Activated naive CD4-positive, alpha-beta T cell treated with Interleukin-2 at 50 U/mL for 16 hours (primary cell): ENCODE results near the gene TMEM62.

ENCODE experiments used
- DNase-seq: peaks from one replicate; pipeline ENCODE4 v3.0.0-alpha.2; 2020

Gene TMEM62

DNA sequence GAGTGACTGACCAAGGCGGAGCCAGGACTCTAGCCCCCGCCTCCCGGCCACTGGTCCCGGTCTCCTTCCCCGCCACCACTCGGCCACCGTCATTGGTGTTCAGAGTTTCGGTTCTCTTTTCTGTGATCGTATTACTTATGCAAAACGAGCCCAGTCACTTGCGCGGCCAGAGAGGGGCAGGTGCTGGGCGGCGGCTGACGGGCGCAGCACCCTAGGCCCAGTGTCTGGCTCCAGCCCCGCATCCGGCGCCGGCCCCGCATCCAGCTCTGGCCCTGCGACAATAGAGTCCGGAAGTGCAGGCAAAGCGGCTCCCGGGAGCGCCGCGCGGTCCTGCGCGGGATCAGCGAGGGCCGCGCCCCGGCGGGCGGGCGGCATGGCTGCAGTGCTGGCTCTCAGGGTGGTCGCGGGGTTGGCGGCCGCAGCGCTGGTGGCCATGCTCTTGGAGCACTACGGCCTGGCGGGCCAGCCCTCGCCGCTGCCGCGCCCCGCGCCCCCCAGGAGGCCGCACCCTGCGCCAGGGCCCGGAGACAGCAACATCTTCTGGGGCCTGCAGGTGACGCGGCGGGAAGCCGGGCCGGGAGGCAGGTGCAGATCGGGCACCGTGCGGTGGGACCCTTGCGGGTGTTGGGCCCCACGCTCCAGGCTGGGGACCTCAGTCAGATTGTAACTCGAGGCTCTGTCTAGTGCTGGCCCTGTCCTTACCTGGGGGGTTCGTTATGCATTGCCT is at the start of gene TMEM62:
TMEM62 (plus strand) TSS at position 157 of the 727 bp plus-strand sequence; CDS start at position 374, 217 bp downstream.
- DNase-seq = peak; percentile 67

DNA sequence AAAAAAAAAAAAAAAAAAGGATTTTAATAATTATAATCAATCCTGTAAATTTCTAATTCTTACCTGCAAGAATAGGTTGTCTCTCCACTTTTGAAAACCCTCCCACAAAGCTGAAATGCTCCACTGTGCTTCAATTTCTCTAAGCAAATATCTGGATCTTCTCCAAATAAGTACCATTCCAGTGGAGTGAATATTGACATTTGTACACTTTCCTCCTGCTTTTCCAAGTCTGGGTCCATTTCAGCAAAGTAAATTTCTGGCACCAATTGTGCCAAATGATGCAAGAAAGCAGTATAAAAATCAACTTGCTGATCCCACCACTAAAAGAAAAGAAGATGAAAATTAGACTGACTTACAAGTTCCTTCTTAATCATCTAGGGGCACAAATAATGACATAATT is 47.5 kb upstream of the TMEM62 start:
- DNase-seq = no peak

DNA sequence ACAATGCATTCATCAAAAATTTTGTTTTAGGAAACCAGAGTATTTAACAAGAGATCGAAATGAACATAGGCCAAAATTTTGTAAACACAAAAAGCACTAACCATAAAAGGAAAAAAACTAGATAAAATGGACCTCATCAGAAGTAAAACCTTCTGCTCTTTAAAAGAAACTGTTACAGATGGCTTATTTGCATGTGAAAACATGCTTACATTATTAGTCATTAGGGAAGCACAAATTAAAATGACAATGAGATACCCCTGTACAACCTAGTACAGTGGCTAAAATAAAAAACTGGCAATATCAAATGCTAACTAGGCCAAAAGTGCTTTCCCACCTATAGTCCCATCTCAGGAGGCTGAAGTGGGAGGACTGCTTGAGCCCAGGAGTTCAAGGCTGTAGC is 46.8 kb upstream of the TMEM62 start:
- no peak for DNase-seq

DNA sequence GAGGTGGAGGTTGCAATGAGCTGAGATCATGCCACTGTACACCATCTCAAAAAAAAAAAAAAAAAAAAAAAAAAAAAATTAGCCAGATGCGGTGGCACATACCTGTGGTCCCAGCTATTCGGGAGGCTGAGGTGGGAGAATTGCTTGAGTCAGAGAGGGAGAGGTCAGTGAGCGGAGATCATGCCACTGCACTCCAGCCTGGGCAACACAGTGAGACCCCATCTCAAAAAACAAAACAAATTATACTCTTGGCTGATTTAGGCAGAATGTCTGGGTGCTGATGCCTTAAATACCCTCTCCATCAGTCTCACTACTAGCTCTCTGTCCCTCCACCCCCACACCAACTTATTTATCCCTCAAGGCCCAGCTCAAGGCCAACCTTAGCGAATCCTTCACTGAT is 41.5 kb upstream of the TMEM62 start:
- DNase-seq = no peak

DNA sequence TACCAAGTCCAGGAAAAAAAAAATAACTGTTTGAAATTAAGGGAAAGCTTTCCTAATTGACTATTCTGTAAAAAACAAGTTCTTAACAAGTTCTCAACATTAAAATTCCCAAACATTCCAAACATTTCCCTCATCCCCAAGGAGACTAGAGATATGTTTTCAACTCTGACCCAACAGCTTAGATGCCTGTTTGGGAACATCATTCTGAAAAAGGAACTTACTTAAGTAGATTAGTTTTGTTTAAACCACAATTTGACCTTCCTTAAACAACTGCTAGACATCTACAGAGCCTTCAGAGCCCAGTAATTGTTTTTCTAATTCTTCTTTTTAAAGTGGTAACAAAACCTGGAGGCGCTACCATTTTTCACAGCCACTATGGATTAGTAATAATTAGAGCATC is 40.4 kb upstream of the TMEM62 start:
- no peak for DNase-seq

DNA sequence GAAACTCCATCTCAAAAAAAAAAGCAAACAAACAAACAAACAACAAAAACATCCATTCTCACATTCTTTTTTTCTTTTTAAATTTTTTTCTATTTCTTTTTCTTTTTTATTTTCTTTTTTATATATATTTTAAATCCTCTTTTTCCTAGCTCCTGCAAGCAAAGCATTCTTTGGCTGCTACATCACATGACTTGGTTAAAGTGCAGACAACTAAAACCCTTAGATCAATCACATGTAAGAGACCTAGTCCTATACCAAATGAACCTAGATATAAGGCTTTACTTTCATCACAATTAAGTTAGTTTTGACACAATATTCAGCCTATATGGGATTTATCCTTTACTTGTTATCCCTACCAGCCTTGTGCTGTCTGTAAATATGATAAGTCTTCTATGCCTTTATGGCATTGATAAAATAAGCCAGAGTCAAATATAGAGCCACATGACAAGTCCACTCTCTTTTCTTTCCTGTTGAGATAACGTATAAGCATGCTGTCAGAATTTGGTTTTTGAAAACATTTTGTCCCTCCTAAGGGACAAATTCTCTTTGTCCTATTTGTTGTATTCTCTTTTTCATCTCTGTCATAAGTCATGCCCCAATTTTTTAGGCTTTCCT is 38.9 kb upstream of the TMEM62 start:
- DNase-seq = no peak

DNA sequence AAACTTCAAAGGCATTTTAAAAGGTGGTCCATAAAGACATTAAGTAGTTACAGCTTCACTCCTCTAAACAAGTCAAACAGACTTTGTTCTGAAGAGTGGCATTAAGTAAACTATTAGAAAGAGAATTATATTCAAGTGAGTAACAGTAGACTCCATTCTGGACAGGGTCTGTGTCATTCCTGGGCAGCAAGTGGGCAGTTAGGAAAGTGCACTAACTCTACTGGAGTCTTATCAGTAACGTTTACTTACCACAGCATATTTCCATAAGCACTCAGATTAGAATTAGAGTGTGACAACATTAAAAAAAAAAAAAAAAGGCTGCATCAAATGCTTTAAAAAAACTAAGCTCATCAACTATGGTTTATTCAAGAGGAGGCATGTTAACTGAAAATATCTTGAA is 38.1 kb upstream of the TMEM62 start:
- DNase-seq = no peak

DNA sequence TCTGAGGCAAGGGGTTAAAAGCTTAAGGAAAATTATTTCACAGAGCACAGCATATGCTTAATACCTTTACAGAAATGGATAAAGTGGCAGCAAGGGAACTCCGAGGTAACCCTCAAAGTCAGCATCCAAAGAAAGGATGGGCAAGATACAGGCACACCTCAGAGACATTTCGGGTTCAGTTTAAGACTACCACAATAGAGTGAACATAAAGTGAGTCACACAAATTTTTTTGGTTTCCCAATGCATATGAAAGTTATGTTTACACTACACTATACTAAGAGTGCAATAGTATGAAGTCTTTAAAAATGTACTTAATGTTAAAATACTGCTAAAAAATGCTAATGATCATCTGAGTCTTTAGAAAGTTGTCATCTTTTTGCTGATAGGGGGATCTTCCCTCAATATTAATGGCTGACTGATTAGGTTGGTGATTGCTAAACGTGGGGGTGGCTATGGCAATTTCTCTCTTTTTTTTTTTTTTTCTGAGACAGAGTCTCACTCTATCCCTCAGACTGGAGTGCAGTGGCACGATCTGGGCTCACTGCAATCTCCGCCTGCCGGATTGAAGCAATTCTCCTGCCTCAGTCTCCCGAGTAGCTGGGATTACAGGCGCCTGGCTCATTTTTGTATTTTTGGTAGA is 37.6 kb upstream of the TMEM62 start:
- no peak for DNase-seq

DNA sequence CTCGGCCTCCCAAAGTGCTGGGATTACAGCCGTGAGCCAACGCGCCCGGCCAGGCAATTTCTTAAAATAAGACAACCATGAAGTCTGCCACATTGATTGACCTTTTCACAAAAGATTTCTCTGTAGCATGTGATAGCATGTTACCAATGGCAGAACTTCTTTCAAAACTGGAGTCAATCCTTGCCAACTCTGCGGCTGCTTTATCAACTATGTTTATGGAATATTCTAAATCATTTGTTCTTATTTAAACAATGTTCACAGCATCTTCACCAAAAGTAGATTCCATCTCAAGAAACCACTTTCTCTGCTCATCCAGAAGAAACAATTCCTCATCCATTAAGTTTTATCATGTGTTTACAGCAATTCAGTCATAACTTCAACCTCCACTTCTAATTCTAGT is 37.0 kb upstream of the TMEM62 start:
- DNase-seq = no peak

DNA sequence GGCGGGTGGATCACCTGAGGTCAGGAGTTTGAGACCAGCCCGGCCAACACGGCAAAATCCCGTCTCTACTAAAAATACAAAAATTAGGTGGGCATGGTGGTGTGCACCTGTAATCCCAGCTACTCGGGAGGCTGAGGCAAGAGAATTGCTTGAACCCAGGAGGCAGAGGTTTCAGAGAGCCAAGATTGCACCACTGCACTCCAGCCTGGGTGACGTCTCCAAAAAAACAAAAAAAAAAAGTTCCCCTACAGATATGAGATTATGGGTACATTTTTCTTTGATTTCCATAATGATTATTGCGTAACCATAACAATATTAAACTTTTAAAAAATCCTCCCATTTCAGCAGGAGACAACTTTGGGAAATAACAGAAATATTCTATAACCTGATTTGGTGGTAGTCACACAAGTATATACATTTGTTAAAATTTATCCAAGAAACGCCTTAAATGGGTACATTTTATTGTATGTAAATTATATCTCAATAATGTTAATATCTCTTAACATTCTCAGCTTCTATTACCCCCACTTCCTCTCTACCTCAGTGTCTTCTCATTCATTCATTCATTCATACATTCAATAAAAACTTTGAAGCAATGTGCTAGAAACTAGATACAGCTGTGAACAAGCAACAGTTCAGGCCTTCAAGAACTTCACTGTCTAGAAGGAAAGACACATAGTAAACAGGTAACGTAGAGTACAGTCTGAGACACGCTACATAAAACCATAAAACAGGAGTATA is 34.1 kb upstream of the TMEM62 start:
- DNase-seq = no peak

DNA sequence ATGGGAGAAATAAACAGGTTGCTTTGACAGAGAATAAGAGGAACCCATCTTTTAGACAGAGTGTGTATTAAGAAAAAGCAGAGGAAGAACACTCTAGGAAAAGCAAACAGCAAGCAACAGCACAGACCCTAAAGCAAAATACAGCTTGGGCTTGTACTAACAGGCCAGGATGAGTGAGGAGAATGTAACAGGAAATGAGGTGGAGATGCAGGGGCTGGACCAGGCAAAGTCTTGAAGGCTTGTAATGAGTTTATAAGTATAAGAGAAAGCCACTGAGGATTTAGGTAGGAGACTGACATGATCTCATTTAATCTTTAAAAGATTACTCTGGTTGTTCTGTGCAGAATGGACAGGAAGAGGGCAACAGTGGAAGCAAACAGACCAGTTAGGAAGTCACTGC is 32.4 kb upstream of the TMEM62 start:
- no peak for DNase-seq

DNA sequence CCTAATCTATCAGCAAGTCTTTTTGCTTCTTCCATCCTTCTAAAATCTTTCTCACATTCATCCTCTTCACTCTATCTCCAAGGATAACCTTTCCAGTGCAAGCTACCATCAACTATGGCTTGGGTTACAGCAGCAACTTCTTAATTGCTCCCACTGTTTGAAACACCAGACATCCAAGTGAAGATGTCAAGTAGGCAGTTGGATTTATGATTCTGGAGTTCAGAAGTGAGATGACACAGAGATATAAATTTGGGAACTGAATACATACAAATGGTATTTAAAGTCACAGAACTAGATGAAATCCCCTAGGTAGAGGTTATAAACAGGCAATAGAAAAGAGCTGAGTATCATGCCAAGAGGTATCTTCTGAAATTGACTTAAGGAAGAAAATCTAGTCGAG is 31.2 kb upstream of the TMEM62 start:
- DNase-seq = no peak

DNA sequence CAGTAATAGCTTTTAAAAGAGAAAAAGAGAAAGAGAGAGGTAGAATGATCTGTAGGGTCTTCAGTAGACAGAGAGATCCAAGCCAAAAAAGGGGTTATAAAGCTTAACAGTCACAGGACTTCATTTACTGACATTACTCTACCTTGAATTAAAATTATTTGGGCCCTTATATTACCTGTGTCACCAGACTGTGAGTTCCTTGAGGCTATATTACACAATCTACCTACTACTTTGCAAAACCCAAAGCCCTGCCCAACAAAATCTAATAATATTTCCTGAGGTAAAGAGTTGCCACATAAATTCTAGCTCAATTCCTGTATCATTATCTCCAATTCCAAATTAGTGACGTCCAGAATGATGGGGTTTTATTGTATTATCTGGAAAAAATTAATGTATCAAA is 29.5 kb upstream of the TMEM62 start:
- no peak for DNase-seq

DNA sequence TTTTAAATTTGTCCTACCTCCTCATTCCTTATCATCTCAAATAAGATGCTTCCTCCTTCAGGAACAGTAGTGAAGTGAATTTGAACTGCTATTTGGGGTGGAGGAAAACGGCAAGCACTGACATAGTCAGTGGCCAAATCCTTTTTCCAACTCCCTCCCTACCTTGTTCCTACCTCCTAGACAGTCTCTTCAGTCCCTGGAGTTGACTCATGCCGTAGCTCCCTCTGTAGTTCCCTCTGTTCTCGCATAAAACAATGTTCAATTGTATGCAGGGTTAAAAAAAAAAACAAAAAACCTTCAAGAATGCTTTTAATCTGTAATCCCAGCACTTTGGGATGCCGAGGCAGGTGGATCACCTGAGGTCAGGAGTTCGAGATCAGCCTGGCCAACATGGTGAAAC is 29.0 kb upstream of the TMEM62 start:
- DNase-seq = no peak

DNA sequence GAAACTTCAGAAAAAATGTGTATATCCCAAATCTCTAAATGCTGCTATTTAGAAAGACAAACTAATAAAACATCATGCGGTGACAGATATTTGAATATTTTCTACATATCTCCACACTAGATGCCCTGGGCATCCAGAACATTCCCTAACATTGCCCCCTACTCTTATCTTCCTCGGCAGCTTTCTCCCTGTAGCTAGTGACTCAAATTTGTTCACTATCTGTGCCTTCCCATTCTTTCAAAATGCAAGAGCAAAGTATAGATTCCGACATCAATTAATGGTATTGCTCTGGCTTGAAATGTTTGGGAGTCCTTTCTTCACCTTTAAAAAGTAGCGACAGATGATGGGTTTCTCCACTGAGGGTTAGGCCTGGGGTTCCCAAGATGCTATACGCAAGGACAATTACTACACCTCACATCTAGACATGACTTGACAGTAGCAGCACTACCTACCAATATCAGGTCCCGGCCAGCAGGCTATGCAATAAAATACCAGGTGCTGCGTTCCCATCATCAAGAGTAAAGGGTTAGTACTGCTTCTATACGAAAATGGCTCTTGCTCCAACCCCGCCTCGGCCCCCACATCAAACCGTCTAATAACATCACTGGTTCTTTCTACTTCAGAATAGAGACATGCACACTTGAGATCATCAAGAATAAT is 28.2 kb upstream of the TMEM62 start:
- DNase-seq = peak; percentile 23

DNA sequence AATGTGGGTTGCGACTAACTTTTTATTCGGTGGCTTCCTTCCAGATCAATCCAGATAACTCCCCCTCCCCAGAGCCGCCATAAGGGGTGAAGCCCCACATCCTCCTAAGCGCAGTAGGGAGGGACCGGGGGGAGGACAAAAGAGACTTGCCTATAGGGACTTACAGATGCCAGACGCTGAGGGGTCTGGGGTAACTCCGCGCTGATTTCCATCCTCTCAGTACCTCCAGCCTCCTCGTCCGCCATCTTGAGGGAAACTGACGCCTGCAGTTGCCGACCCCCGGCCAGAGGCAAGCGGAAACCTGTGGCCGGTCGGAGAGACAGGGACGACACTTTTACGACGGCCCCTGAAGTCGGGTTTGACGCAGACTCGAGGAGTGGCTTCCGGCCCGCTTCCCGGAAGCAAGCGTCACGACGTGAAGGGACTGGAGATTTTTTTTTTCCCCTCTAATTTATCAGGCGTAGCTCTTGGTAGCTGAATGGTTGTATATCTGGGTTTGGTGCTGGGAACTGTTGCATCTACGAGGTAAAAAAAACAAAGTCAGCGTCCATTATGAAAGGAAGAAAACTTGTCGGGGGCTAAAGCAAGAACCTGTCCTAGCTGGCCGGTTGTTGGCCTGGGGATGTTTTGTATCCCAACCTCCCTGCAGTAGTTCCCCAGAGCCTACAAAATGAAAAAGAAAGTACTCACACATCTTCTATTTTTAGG is 27.5 kb upstream of the TMEM62 start, which contains the start of gene UBR1:
UBR1 (minus strand) TSS at position 261 of the 708 bp plus-strand sequence; CDS start at position 245, 16 bp downstream.
- DNase-seq = peak; percentile 89

DNA sequence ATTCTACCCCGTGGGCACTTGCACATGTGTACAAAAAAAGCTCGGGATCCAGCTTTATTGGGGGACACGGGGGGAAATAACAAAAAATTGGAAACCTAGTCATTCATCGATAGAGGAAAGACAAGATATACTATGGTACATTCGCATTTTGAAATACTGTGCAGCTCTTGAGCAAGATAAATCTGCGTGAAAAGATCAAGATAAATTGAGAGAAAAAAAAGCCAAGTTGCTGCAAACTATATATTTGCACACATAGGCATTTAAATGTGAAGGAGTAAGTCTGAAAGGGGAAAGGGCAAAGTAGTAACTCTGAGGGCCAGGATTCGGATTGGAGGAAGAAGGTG is 26.9 kb upstream of the TMEM62 start:
- DNase-seq = no peak

DNA sequence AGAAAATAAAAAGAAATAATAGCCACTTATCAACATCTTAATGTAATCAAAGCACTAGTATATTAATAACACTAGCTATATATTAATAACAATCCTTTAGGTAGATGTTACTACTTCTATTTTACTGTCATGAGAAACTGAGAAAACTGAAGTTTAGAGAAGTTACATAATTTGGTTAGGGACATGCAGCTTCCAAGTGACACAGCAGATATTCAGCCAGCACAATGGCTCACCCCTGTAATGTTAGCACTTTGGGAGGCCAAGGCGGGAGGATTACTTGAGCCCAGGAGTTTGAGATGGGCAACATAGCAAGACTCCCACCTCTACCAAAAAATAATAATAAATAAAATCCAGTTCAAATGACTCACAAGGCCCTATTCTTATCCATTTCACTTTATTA is 25.6 kb upstream of the TMEM62 start:
- no peak for DNase-seq

DNA sequence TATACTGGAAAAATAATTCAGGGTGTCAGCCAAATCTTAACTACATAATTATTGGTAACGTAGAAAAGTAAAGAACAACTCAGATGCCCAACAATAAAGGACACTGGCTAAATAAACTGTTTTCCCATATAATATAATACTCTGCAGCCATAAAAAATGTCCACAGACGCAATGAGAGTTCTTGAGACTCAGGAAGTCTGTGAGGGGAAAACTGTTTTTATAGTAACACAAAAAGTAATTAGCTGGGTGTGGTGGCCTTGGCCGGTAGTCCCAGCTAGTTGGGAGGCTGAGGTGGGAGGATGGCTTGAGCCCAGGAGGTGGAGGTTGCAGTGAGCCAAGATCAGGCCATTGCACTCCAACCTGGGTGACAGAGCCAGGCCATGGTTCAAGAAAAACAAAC is 22.0 kb upstream of the TMEM62 start:
- no peak for DNase-seq

DNA sequence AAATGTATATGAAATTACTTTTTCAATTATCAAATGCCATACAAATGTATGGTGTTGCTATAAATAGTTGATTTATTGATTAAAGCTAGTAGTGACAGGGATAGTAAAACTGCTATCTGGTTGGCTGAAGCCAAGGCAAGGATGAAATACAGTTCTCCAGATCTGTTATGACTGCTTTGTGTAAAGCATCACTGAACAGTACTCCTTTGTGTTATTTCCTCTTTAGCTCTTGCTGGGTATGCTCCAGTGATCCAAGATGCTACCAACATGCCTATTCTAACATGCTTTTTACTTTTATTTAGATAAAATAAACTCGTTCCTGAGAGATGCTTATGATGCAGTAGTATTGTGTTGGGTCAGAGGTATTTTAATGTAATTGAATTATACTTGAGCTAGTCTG is 15.1 kb upstream of the TMEM62 start:
- DNase-seq = no peak

DNA sequence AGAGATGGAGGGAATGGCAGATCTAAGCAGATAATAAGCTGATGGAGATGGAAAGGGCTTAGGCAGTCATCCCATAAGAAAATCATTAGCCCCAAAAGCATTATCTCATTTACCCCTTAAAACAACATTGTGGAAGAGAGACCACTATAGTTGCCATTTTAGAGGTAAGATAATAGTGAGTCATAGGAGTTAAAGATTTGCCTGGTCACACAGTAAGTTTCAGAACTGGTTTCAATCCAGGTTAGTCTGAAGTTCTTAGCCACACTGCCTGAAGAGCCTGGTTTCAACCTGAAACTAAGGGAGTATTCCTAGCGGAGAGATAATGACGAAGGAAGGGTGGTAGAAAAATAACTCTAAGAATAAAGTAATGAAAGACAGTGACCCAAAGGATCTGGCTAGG is 14.6 kb upstream of the TMEM62 start:
- no peak for DNase-seq

DNA sequence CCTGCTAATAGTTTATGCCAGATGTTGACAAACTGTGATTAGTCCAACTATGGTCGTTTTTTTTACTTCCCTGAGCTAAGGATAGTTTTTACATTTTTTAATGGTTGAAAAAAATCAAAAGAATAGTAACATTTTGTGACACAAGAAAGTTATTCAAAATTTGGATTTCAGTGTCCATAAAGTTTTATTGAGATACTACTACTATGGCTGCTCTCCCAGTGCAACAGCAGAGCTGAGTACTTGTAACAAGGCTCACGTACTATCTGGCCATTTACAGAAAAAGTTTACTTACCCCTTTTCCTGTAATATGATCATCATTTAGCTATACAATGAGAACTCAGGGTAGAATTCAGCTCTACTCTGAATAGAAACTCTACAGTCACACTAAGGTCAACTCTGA is 11.5 kb upstream of the TMEM62 start:
- no peak for DNase-seq
